AG04450 (cell line): ENCODE measurements around the gene LRP1-AS. TPM values are rescaled to one million over a fixed set of nuclear protein-coding genes. Genes with fewer than 3 reads are reported as not detected.

Experiments used
- CTCF ChIA-PET: fragments of 300-600, 350-600 bp; formaldehyde crosslinking; extraction: SDS; loops from one replicate; lab custom pipeline; 2022; ENCODE audit warnings: antibody characterized with exemption, inconsistent platforms; lab: Charles Lee
- POLR2A ChIA-PET: fragments of 350-600 bp; formaldehyde crosslinking; extraction: SDS; loops from one replicate; lab custom pipeline; 2021; ENCODE audit warnings: antibody characterized with exemption, inconsistent platforms; lab: Yijun Ruan, JAX
- DNase-seq: peaks from one replicate; pipeline ENCODE4 v3.0.0-alpha.2; 2011; ENCODE audit warnings: low read depth, low spot score
- H3K27ac ChIP-seq: one replicate; pipeline ENCODE4 v1.5.1; 2012; ENCODE audit warnings: low read depth, low read length, control low read depth
- H3K27me3 ChIP-seq: one replicate; pipeline ENCODE4 v1.6.0; 2012; ENCODE audit warnings: low read length; ENCODE audit not compliant: control insufficient read depth, insufficient read depth
- H3K4me3 ChIP-seq: 2 replicates; pipeline ENCODE4 v1.5.1; 2011; ENCODE audit warnings: mild to moderate bottlenecking, low read depth, low read length, control low read depth
- H3K9me3 ChIP-seq: 2 replicates; pipeline ENCODE4 v1.5.1; 2012; ENCODE audit warnings: low read length; ENCODE audit not compliant: control insufficient read depth, insufficient read depth
- CTCF ChIP-seq: IDR thresholded peaks from 2 replicates; pipeline ENCODE4 v1.5.1; 2011; ENCODE audit warnings: low read depth, low read length, control low read depth, inconsistent platforms
- polyA minus RNA-seq: library from RNA; depleted of rRNA, polyadenylated mRNA; stranded (reverse); fragments of >200 nt; gene quantifications from 2 replicates; pipeline ENCODE4 v1.2.3, GENCODE V29; 2011; rRNA and poly(A)+ RNA removed
- polyA plus RNA-seq: library from polyadenylated mRNA; depleted of rRNA; stranded (reverse); fragments of >200 nt; gene quantifications from 2 replicates; pipeline ENCODE4 v1.2.3, GENCODE V29; 2011; rRNA removed

Gene LRP1-AS
- polyA plus RNA-seq (not detected in 2 replicates), polyA minus RNA-seq (not detected in 2 replicates)

- no peak for TF ChIP-seq CTCF
- peak within 1 kb of the TSS; percentile 93 for H3K27ac ChIP-seq
- no peak for DNase-seq
- no peaks in the 10 kb centered on the region for H3K9me3 ChIP-seq
- CTCF ChIA-PET = interaction anchor here (0.6 to 3.2 kb wide), 5 partner anchors 22 to 521 kb away, joined by 3 to 13 read pairs (median 8); no protein-coding TSS in a partner anchor
- no peak within 1 kb of the TSS for H3K4me3 ChIP-seq
- H3K27me3 ChIP-seq = no peaks in the 10 kb centered on the region
- POLR2A ChIA-PET = interaction anchor here (2.2 kb wide), 1 partner anchor 11 kb away, joined by 12 read pairs; no protein-coding TSS in a partner anchor
Measured at GRCh38 chr12:57146961-57147944, at the start of gene LRP1-AS. LRP1-AS (minus strand) TSS chr12:57147619.

- TF ChIP-seq CTCF = no peak
- DNase-seq = no peak
- Histone ChIP-seq H3K27ac (no peak overlapping the region), H3K4me3 (no peak overlapping the region), H3K27me3 (no peaks in the 10 kb centered on the region), H3K9me3 (no peaks in the 10 kb centered on the region; the same call in 1 of the 2 replicates)
- CTCF ChIA-PET = no interaction called here
- POLR2A ChIA-PET = interaction anchor here (1.1 kb wide), 1 partner anchor 17 kb away, joined by 3 read pairs; no protein-coding TSS in a partner anchor
Measured at GRCh38 chr12:57196956-57197355, 49.5 kb upstream of the LRP1-AS start.

GRCh38 chr12:57196439-57196838 is 49.0 kb upstream of the LRP1-AS start:
- no peak overlapping the region for H3K4me3 ChIP-seq
- H3K27me3 ChIP-seq = no peaks in the 10 kb centered on the region
- H3K27ac ChIP-seq = no peak overlapping the region
- no peak for TF ChIP-seq CTCF
- CTCF ChIA-PET = no interaction called here
- POLR2A ChIA-PET = no interaction called here
- H3K9me3 ChIP-seq = no peaks in the 10 kb centered on the region; the same call in 1 of the 2 replicates
- no peak for DNase-seq

GRCh38 chr12:57195611-57196371 is 48.4 kb upstream of the LRP1-AS start:
- Histone ChIP-seq H3K27me3 (no peaks in the 10 kb centered on the region), H3K4me3 (no peak overlapping the region), H3K9me3 (no peaks in the 10 kb centered on the region; the same call in 1 of the 2 replicates), H3K27ac (no peak overlapping the region)
- ChIA-PET POLR2A (no interaction called here), CTCF (no interaction called here)
- no peak for TF ChIP-seq CTCF
- DNase-seq = no peak
